TTC549 (cell line): ENCODE measurements around the gene ITM2C.

Experiments used
- FAIRE-seq: peaks from 2 replicates; lab custom pipeline; 2012; peaks lifted over from hg19 to GRCh38; lab: Jason Lieb, UNC

ITM2C gene

GRCh38 chr2:230864605-230865306 lies at the start of gene ITM2C:
TSS of gene ITM2C (plus strand) at chr2:230864942. CDS start at chr2:230865026, 84 bp downstream.
- FAIRE-seq, result no peak

GRCh38 chr2:230815088-230815487 lies 49.7 kb upstream of the ITM2C start:
- no peak for FAIRE-seq

- FAIRE-seq, result no peak
Observed at GRCh38 chr2:230816735-230817134, 48.0 kb upstream of the ITM2C start.

- FAIRE-seq, result no peak
Observed at GRCh38 chr2:230819433-230819832, 45.3 kb upstream of the ITM2C start.

GRCh38 chr2:230821261-230821990 lies 43.3 kb upstream of the ITM2C start:
- FAIRE-seq, result no peak

GRCh38 chr2:230821991-230822520 lies 42.7 kb upstream of the ITM2C start:
- no peak for FAIRE-seq

- no peak for FAIRE-seq
Observed at GRCh38 chr2:230823264-230823964, 41.3 kb upstream of the ITM2C start.

- FAIRE-seq, result peak; percentile 23
Observed at GRCh38 chr2:230824406-230824978, 40.2 kb upstream of the ITM2C start.

- no peak for FAIRE-seq
Observed at GRCh38 chr2:230825354-230825753, 39.4 kb upstream of the ITM2C start.

- no peak for FAIRE-seq
Observed at GRCh38 chr2:230827774-230828271, 36.9 kb upstream of the ITM2C start.

GRCh38 chr2:230828272-230828961 lies 36.3 kb upstream of the ITM2C start:
- no peak for FAIRE-seq

GRCh38 chr2:230829293-230829692 lies 35.4 kb upstream of the ITM2C start:
- FAIRE-seq, result no peak

GRCh38 chr2:230829959-230830358 lies 34.8 kb upstream of the ITM2C start:
- no peak for FAIRE-seq

- FAIRE-seq, result no peak
Observed at GRCh38 chr2:230830428-230830827, 34.3 kb upstream of the ITM2C start.

- no peak for FAIRE-seq
Observed at GRCh38 chr2:230840301-230840700, 24.4 kb upstream of the ITM2C start.

GRCh38 chr2:230842473-230842872 lies 22.3 kb upstream of the ITM2C start:
- no peak for FAIRE-seq

GRCh38 chr2:230843132-230843531 lies 21.6 kb upstream of the ITM2C start:
- no peak for FAIRE-seq

GRCh38 chr2:230846360-230846759 lies 18.4 kb upstream of the ITM2C start:
- FAIRE-seq, result no peak

GRCh38 chr2:230847883-230848388 lies 16.8 kb upstream of the ITM2C start:
- FAIRE-seq, result no peak

- no peak for FAIRE-seq
Observed at GRCh38 chr2:230849633-230850357, 14.9 kb upstream of the ITM2C start.

GRCh38 chr2:230850358-230850658 lies 14.4 kb upstream of the ITM2C start:
- no peak for FAIRE-seq
